ENCODE data around the gene PIGX. TPM values are rescaled to one million over a fixed set of nuclear protein-coding genes. Genes with fewer than 3 reads are reported as not detected.

PIGX gene
- total RNA-seq (2014; rRNA removed; shearing (Covaris generic)) = 20.4 and 25.8 TPM in 2 replicates

GRCh38 chr3:196711838-196712513, at the start of gene PIGX, which contains the start of gene CEP19:
Gene PIGX, plus strand, starts transcription at chr3:196712377.
Gene CEP19, minus strand, starts transcription at chr3:196712250. Its CDS starts 3,593 bp downstream, at chr3:196708657.

GRCh38 chr3:196739671-196740480, 27.7 kb downstream of the PIGX start, which contains the start of gene PAK2:
Gene PAK2, plus strand, starts transcription at chr3:196739857. Its CDS starts 42,790 bp downstream, at chr3:196782647.

Small RNA genes within 50 kb of the gene (small RNA-seq; reads per million reads assigned to genes)
- gene RNU4-89P (not detected), gene RNU6-42P (not detected), gene RNU6-646P (not detected)

Other genes starting within 250 kb of the PIGX start
- gene RNF168, start 208.6 kb upstream of the PIGX start, total RNA-seq (2014; rRNA removed; shearing (Covaris generic)) = 13.6 and 15.4 TPM in 2 replicates
- gene SMCO1, start 197.0 kb upstream of the PIGX start, total RNA-seq (2014; rRNA removed; shearing (Covaris generic)) = not detected in 2 replicates
- gene WDR53, start 143.8 kb upstream of the PIGX start, total RNA-seq (2014; rRNA removed; shearing (Covaris generic)) = 10.2 and 14.0 TPM in 2 replicates
- gene FBXO45, start 143.7 kb upstream of the PIGX start, total RNA-seq (2014; rRNA removed; shearing (Covaris generic)) = 10.9 and 11.1 TPM in 2 replicates
- 1.3 and 1.4 TPM in 2 replicates for gene NRROS, start 72.7 kb upstream of the PIGX start, total RNA-seq (2014; rRNA removed; shearing (Covaris generic))
- gene CEP19, start 127 bp upstream of the PIGX start, total RNA-seq (2014; rRNA removed; shearing (Covaris generic)) = 0.64 and 1.2 TPM in 2 replicates
- 24.3 and 26.5 TPM in 2 replicates for gene PAK2, start 27.5 kb downstream of the PIGX start, total RNA-seq (2014; rRNA removed; shearing (Covaris generic))
- gene SENP5, start 155.5 kb downstream of the PIGX start, total RNA-seq (2014; rRNA removed; shearing (Covaris generic)) = 27.7 and 32.8 TPM in 2 replicates
- gene NCBP2, start 230.2 kb downstream of the PIGX start, total RNA-seq (2014; rRNA removed; shearing (Covaris generic)) = 89.1 and 135 TPM in 2 replicates

Measured in A375 (cell line).